ENCODE results near the gene CTSC.

- TF ChIP-seq CTCF (IDR thresholded peaks at IDR 0.05) (no peak), POLR2A (IDR thresholded peaks at IDR 0.05) (no peak), EP300 (IDR thresholded peaks at IDR 0.05) (no peak)
Measured at GRCh38 chr11:88313441-88313840, 24.1 kb downstream of the CTSC start.

Data from ovary (tissue), 3 donors.